Renal pelvis (tissue), 4 donors: ENCODE measurements around the gene CCL20. TPM values are rescaled to one million over a fixed set of nuclear protein-coding genes. Genes with fewer than 3 reads are reported as not detected.
"Not testable (repeated sequence)": the region's sequence is repeated elsewhere in the genome, so short reads cannot be mapped to it uniquely, and the experiment has no call there.

Experiments
- DNase-seq: peaks from one replicate; pipeline ENCODE4 v3.0.0-alpha.2; 2013
- polyA plus RNA-seq, 3 donors: library from polyadenylated mRNA; unstranded; fragments of 120-200 nt; gene quantifications; one replicate each; pipeline ENCODE4 v1.2.1, GENCODE V29; 2013; ENCODE audit not compliant: insufficient read length in 3 of 3

Gene CCL20
- polyA plus RNA-seq, 3 donors = 0.60 to 0.66 TPM; not detected in 1

DNA sequence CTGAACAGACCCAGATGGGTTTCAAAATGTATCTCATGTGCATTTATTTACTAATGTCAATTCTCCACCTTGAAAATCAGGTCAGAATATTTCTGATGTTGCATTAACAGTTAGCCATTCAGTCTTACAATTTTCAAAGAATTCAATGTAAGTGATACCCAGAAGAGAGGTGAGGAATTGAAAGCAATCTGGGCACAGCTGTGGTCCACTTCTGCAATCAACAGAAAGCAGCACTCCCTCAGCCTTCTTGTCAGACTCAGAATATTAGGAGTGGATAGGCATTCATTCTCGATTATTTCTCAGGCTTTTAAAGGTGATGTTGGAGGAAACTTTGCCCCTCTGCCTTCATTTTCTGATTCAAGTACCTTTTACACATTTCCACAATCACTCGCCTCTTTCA lies 15.7 kb downstream of the CCL20 start:
- DNase-seq = no peak

DNA sequence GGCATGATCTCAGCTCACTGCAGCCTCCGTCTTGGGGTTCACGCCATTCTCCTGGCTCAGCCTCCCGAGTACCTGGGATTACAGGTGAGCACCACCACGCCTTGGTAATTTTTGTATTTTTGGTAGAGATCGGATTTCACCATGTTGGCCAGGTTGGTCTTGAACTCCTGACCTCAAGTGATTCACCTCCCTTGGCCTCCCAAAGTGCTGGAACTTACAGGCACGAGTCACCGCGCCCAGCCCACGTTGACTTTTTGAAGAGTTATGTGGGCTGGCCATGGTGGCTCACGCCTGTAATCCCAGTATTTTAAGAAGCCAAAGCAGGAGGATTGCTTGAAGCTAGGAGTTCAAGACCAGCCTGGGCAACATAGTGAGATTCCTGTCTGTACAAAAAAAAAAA lies 20.8 kb downstream of the CCL20 start:
- DNase-seq = no peak

DNA sequence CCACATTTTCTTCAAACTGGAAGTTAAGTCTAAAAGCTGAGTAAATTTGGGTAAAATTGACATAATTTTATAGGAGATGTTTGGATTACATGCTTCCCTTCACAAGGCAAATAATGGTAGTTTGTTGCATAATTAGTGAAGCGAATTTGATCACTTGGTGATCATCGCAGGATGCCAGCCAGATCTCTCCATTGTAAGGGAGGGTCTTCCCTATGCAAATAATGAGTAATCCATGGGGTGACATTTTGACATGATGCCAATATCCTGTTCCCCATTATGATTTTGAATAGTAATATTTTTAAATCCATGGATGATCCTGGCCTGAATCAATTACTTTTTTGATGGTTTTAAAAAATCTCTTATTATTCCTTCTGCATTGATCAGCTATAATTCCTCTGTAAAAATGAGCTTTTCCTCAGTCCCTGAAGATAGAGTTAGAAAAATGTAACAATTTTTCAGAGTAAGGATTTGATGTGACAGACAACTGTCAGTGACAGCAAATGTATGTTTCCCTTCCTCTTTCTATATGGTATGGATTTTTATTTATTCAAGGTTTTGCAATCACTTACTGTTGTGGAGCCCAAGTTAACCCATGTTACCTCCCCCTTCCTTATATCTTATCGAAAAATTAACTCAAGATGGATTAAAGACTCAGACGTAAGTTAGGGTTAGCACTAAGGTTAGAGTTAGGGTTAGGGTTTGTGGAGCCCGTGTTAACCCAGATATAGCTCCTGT lies 21.4 kb downstream of the CCL20 start:
- DNase-seq = no peak

DNA sequence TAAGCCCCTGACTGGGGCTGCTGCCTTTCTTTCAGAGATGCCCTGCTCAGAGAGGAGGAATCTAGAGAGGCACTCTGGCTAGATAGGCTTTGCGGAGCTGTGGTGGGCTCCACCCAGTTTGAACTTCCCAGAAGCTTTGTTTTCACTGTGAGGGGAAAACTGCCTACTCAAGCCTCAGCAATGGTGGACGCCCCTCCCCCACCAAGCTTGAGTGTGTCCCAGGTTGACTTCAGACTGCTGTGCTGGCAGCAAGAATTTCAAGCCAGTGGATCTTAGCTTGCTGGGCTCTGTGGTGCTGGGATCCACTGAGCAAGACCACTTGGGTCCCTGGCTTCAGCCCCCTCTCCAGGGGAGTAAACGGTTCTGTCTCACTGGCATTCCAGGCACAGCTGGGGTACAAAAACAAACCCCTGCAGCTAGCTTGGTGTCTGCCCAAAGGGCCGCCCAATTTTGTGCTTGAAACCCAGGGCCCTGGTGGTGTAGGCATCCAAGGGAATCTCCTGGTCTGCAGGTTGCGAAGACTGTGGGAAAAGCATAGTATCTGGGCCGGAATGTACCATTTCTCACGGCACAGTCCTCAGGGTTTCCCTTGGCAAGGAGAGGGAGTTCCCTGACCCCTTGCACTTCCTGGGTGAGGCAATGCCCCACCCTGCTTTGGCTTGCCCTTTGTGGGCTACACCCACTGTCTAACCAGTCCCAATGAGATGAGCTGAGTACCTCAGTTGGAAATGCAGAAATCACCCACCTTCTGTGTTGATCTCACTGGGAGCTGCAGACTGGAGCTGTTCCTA lies 25.9 kb downstream of the CCL20 start:
- DNase-seq = not testable (repeated sequence)

DNA sequence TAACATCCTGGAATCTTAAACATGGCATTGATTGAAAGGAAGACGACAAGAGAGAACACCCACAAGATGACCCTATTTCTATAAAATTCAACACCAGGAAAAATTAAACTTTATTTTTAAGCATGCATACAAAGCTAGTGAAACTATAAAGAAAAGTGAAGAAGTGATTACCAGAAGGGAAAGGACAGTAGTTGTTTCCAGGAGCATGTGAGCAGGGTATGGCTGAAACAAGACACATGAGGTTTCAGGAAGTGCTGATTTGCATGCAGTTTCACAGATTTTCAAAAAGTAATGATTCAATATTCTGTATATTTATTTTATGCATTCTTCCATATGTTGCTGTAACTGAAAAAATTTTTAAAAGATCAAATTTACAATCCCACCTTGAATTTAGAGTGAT lies 33.2 kb downstream of the CCL20 start:
- DNase-seq = no peak

DNA sequence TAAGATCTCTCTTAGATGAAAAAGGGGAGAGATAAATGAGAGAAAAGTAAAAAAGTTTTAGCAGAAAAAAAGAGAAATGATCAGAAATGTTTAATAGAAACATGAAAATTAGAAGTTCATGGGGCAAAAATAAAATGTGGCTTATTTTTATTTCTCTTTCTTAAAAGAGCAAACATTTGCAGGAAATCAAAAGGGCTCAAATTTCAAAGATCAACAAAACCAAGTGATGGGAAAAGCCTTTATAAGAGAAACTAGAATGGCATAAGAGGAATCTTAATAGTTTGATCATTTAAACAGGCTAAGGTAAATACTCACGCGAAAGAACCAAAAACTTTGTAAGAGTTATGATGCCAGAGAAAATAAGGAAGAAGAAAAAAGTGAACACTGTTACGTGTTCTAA lies 34.5 kb downstream of the CCL20 start:
- DNase-seq = no peak

DNA sequence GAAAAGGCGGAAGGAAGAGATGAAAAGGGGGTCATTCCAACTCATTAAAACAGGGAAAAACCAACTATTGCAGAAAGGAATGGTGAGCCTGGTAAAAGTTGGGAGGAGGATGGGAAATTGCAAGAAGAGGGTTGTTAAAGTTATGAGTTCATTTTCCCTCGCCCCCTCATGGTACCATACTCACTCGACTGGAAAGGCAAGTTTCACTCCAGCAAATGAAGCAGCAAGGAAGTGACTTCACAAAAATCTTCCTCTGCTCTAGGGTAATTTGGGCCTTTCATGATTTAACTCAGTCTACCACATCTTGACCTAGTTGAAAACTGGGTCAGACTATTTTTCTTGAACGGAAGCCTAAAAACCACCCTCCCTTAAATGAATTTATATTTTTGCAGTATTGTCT lies 34.9 kb downstream of the CCL20 start:
- DNase-seq = peak; percentile 19

DNA sequence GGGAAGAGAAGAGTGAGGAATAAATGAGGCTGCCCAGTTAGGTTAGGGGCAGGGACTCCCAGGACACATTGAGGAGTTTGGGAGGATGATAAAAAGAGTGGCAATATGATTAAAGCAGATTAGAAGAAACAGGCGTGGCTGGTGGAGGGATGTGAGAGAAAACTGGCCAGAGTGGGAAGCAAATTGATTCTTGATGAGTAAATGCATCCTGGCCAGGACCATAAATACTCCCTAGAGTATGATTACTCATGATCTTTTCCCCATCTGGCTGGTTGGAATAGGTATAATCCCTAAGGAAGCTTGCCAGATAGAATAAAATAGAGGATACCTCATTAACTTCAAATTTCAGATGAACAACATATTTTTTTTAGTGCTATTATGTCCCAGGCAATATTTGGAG lies 36.3 kb downstream of the CCL20 start:
- DNase-seq = no peak

DNA sequence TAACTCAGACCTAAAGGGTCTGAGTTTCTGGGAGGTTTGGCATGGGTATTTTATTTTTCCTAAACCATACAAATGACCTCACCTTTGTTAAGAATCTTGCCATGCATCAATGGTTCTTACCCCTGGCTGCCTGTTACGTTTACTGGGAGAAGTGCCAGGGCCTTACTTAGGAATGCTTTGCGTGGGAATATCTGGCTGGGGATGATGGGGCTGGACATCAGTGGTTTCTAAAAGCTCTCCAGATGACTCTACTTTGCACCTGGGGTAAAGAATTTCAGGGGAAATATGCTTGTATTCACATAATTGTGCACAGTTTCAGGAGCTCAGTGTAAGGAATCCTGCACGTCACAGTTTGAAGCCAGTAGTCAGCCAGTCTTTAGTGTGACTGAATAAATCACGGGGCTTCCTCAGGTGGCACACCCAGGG lies 39.6 kb downstream of the CCL20 start:
- peak; percentile 57 for DNase-seq

DNA sequence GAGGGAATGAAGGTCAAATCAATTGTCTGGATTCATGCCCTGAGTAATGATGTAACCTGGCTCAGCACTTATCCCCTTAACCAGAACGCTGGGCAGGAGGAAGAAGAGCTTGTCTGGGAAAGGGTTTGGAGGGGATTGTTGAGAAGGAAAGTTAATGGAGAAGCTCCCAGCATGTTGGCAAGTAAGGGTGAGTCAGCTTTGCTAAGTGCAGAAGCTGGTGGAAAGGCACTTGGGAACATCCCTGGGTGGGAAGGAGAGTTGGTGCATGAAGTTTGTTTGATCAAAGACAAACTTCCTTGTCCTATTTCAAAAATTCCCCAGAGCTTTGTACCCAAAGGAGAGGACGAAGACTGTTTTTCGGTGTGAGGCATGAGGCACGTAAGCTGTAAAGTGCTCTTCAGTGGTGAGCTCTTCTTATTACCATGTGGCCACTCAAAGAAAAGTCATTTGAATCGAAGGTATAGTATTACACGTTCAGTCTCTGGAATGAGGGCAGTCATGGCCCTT lies 40.2 kb downstream of the CCL20 start:
- DNase-seq = no peak

DNA sequence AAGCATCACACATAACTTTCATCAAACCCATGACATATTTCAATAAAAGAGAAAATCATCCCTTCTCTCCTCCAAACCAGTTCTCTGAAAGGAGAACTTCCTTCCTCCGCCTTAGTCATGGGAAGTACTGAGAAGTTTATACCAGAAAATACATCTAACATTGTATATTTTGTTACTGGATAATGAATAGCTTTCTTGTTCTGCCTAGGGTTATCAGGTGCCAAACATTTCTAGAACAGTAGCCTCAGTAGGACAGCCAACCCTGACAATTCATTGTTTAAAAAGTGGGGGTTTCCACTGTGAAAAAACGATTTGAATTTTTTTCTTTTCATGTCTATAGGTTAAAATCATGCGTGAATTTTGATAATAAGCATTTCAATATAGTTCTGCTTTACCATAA lies 41.8 kb downstream of the CCL20 start:
- no peak for DNase-seq

DNA sequence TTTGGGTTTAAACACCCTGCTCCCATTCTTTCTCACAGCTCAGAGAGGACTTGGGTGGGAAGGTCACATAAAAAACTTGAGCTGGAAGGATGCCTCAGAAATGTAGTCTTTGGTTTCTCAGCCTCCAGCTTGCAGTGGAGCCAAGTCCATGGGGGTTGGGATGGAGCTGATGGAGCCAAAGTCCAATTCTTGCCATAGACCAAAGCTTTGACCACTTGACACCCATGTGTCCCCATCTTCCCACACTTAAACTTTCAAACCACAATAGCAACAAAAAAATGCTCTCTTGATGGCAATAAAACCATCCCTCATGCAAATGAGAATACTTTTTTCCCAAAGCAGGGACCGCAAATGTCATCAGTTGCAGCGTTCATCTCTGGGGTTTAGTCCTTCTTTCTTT lies 43.1 kb downstream of the CCL20 start:
- DNase-seq = no peak

DNA sequence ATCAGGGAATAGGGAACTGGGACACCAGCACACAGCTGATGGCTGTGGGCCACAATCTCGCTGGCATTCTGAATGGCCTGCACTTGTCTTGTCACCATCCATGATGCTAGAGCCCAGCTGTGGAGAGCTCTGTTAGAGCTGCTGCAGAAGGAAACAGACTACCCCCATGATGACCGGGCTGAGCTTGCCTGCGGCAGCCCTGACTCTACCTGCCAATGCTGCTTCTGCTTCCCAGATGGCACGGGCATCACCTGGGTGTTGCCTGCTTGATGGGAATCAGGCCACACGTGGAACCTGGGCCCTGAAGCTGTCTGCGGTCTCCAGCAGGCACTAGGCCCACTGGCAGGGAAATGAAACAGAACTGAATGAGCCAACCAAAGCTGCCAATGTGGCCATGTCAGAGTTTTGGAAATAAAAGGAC lies 46.6 kb downstream of the CCL20 start:
- no peak for DNase-seq

DNA sequence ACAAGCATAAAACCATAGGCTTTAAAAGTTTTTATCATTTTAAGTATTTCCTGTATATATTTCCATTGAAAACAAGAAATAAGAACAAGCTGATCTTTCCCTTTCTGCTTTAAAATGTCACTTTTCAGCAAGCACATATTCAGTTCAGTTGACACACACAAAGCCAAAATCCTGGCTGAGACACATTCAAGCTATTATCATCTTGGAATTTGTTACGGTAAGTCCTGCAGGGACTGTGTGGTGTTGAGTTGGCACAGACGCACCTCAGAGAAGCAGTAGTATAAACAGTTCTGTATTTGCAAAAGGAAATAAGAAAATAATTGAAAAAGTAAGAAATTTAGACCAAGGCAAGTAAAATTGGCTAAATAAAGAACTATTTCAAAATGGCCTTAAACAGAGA lies 47.4 kb downstream of the CCL20 start:
- no peak for DNase-seq

DNA sequence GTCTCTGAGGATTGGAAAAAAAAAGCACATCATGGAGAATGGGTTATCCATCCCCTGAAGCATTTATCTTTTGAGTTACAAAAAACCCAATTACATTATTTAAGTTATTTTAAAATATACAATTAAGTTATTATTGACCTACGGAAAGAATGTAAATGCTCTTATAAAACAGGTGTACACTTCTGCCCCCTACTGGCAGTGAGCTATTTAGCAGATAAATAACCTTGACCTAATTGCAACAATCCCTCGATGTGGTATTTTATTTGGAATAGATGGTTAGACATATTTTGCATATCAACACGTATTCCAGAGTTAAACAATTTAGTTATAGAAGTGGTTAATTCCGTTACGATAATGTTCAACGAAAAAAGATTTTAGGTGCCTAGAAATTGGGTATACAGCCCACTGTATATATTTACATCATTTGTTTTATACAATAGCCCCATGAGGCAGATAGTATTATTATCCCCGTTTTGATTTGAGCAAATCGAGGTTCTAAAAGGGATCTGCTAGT lies 48.6 kb downstream of the CCL20 start:
- peak; percentile 20 for DNase-seq

DNA sequence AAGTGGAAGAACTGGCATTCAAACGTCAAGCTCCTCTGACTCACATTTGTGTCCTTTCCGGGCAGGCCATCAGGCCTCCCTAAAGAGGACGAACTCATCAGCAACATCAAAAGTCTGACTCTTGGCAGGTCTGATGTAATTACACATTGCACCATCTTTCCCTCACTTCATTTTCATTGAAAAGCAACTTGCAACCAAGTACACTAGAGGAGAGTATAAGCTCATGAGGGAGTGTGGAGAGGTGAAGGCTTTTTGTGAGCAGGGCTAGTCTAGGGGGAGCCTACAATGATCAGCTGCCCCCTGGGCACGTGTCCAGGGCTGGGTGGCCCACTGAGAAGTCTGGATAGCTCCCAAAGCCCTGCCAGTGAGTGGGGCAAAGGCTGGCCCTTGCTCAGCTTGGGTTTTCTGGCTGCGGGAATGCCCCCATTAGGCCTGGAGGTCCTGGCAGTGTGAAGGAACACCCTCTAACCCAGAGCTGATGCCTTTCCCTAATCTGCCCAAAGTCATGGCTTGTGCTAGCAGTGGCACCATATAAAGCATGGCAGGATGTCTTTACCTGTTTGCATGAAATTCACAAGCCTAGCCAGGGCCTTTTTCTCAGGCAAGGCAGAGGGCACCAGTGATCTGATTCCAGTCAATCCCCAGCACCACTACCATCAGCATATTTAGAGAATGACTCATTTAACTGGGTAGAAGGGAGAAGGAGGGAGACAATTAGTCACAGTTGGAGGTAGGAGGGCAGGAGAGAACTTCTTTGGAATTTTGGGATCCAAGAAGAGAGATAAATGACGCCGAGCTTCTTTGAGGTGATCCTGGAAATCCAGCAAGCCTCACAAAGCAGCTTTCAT lies 49.3 kb downstream of the CCL20 start:
- no peak for DNase-seq

DNA sequence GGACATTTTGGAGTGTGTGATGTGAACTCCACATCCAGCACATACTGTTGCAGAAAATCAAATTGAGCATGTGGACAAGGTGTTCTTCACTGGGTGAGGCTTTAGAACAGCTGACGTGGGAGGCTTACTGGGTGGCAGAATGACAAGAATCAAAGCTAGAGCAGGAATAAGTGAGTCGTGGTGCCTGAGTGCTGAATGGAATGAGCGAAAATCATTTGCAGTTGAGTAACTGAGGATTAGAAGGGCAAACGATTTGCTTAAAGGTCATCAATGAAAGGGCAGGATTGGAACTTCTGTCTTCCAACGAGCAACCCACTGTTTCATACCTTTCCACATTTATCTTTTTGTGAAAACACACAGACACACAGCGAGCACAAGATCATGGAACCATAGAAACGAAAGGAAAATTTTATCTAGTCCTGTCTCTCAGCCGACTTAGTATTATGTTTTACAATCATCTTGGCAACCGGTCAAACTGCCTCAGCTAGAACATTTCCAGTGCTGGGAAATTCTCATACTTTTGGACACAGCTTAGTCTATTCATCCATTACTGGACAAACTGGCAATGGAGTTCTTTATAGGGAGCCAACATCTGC lies 50.6 kb downstream of the CCL20 start:
- no peak for DNase-seq

DNA sequence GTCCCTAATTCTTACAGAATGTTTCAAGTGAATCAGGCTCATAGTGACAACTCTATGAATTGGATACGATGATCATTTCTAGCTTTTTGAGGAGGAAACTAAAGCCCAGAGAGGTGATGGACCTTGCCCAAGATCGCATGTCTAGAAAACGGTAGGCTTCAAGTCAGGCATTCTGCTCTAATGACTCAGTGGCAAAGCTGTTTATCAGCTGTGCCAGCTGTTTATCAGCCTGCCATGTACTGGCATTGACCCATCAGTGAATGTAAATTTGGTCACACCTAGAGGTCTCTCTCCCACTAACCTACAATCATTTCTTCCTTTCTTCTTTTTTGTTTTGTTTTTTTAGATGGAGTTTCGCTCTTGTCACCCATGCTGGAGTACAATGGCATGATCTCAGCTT lies 51.6 kb downstream of the CCL20 start:
- DNase-seq = no peak
